Measurements from ENCODE around the gene MYBBP1A. TPM values are rescaled to one million over a fixed set of nuclear protein-coding genes. Genes with fewer than 3 reads are reported as not detected.

The MYBBP1A gene
- total and polyA plus RNA-seq, 2 of the 4 experiments (the other 2 are of a cell fraction): 22.6 to 45.9 TPM

- Histone ChIP-seq H3K14ac (replicated peaks; ENCODE audit: low read depth, low read length) (no peak overlapping the region), H4K91ac (ENCODE audit: insufficient read depth, low read depth, low read length) (no peak overlapping the region), H3K27me3 (ENCODE audit: control insufficient read depth, insufficient read depth, low read length) (peaks cover 22% of the 10 kb centered on the region), H3K18ac (ENCODE audit: low read depth, low read length) (no peak overlapping the region), H3K36me3 (ENCODE audit: control insufficient read depth, insufficient read depth, low read length) (no peaks in the 10 kb centered on the region), H3K79me1 (ENCODE audit: low read depth in 1 of 2, low read length in 2 of 2) (no peaks in the 10 kb centered on the region), H2AK9ac (replicated peaks; ENCODE audit: low read depth, low read length, poor library complexity) (no peak overlapping the region), H3K4me1 (ENCODE audit: control insufficient read depth, insufficient read depth, low read length) (no peaks in the 10 kb centered on the region), H3K4me3 (ENCODE audit: insufficient read depth, low read depth, low read length) (no peak overlapping the region), H2BK20ac (ENCODE audit: low read depth, low read length) (no peak overlapping the region), H3K9ac (ENCODE audit: low read depth, low read length) (no peak overlapping the region), H3K4ac (ENCODE audit: low read depth, low read length) (no peak overlapping the region), H2BK120ac (ENCODE audit: low read depth, low read length) (no peak overlapping the region), H3K4me2 (ENCODE audit: low read depth, low read length) (no peak overlapping the region), H3K23ac (ENCODE audit: low read depth, low read length) (no peak overlapping the region), H2AK5ac (ENCODE audit: low read depth, low read length) (no peak overlapping the region), H3K27ac (ENCODE audit: insufficient read depth, low read length) (no peak overlapping the region), H2AFZ (replicated peaks; ENCODE audit: low read length, poor library complexity) (no peak overlapping the region), H3K9me1 (ENCODE audit: insufficient read depth, low read length) (no peaks in the 10 kb centered on the region), H4K20me1 (ENCODE audit: insufficient read depth, low read length) (no peaks in the 10 kb centered on the region), H2BK15ac (ENCODE audit: low read depth, low read length) (no peak overlapping the region), H4K8ac (ENCODE audit: low read depth in 2 of 2, low read length in 2 of 2) (no peak overlapping the region), H3K56ac (ENCODE audit: extremely low read depth, insufficient read depth, low read length) (no peak overlapping the region), H4K5ac (ENCODE audit: low read depth, low read length) (no peak overlapping the region), H3K9me3 (ENCODE audit: control insufficient read depth, insufficient read depth, low read length) (no peaks in the 10 kb centered on the region), H2BK5ac (ENCODE audit: low read depth, low read length, poor library complexity, severe bottlenecking) (no peak overlapping the region)
- WGBS, 2 experiments (ENCODE audit: extremely low coverage in 2 of 2, insufficient read length in 1 of 2): no CpG with 5 or more reads among the region's 1 CpG
- dilution Hi-C loops (cut with HindIII; ENCODE audit: low sequenced_read_pairs, unreplicated experiment) (no loop called here), in situ Hi-C loops (cut with MboI; ENCODE audit: low sequenced_read_pairs) (loop anchor here (5.0 kb wide), 1 partner anchor 53 kb away; no protein-coding TSS in a partner anchor), intact Hi-C loops (cut with micrococcal nuclease) (loop anchor here (5.0 to 10.0 kb wide), 2 partner anchors 133 to 315 kb away; partner anchors contain the start of gene PELP1)
- ChIA-PET POLR2A (ENCODE audit: unreplicated experiment) (no interaction called here), CTCF (interaction anchor here (0.6 kb wide), 2 partner anchors 10 to 17 kb away, joined by 3 to 12 read pairs; no protein-coding TSS in a partner anchor)
- TF ChIP-seq CTCF (conservative IDR thresholded peaks at IDR 0.05; ENCODE audit: low read depth, low read length) (no peak), CEBPB (IDR thresholded peaks at IDR 0.05; ENCODE audit: low read depth, low read length) (no peak), RAD21 (IDR thresholded peaks at IDR 0.05; ENCODE audit: low read length) (no peak), NFE2L2 (IDR thresholded peaks at IDR 0.05; ENCODE audit: low read depth, low read length) (no peak), MAZ (IDR thresholded peaks at IDR 0.05; ENCODE audit: borderline replicate concordance, low read depth, low read length) (no peak), SMC3 (IDR thresholded peaks at IDR 0.05; ENCODE audit: low read depth, low read length) (no peak), FOS (IDR thresholded peaks at IDR 0.05; ENCODE audit: low read depth, low read length) (no peak), RCOR1 (IDR thresholded peaks at IDR 0.05; ENCODE audit: insufficient replicate concordance, low read length) (no peak), CHD1 (IDR thresholded peaks at IDR 0.05; ENCODE audit: low read depth, low read length) (no peak), MAFK (IDR thresholded peaks at IDR 0.05; ENCODE audit: low read depth, low read length) (no peak), POLR2A (IDR thresholded peaks at IDR 0.05; ENCODE audit: low read depth, low read length) (no peak), BHLHE40 (IDR thresholded peaks at IDR 0.05; ENCODE audit: low read depth, low read length) (no peak), USF2 (IDR thresholded peaks at IDR 0.05; ENCODE audit: low read depth, low read length) (no peak), MXI1 (IDR thresholded peaks at IDR 0.05; ENCODE audit: borderline replicate concordance, low read depth, low read length) (no peak)
- no peak for ATAC-seq (ENCODE audit: low read depth)
- BruUV-seq (replicated peaks): no TSS peak
- DNase-seq: no peak
These were observed 14.4 kb upstream of the MYBBP1A start for GRCh38 chr17:4569591-4569990.
